SK-N-SH (cell line): Measurements from ENCODE around the gene MLLT6. TPM values are rescaled to one million over a fixed set of nuclear protein-coding genes. Genes with fewer than 3 reads are reported as not detected.

Source experiments
- CTCF ChIA-PET: fragments of 300-600, 350-600 bp; formaldehyde crosslinking; extraction: SDS; loops from one replicate; lab custom pipeline; 2021; lab: Yijun Ruan, JAX
- POLR2A ChIA-PET: fragments of 350-600 bp; sonication (Branson Sonifier 250); formaldehyde crosslinking; extraction: SDS; loops from one replicate; lab custom pipeline; 2020; ENCODE audit warnings: antibody characterized with exemption, inconsistent platforms; lab: Yijun Ruan, JAX
- DNase-seq: peaks from one replicate; pipeline ENCODE4 v3.0.0; 2012
- H2AFZ ChIP-seq: fragments of 200-600 bp; sonication (generic); 2 replicates; pipeline ENCODE4 v1.8.1; 2016; ENCODE audit warnings: antibody characterized with exemption, mild to moderate bottlenecking, low read depth
- H3F3A ChIP-seq: fragments of 200-600 bp; sonication (generic); replicated peaks from 2 replicates; pipeline ENCODE3; 2016; ENCODE audit warnings: antibody characterized with exemption, mild to moderate bottlenecking; ENCODE audit not compliant: insufficient read depth
- H3K27ac ChIP-seq, 2 experiments: fragments of 200-500 bp in 1 of 2; fragments of 200-600 bp in 1 of 2; sonication (Bioruptor generic) in 1 of 2; sonication (generic), shearing (Covaris generic) in 1 of 2; 2 replicates each; pipeline versions ENCODE4 v1.5.1 to v1.6.1; 2014 to 2016; ENCODE audit warnings: low read depth in 2 of 2, inconsistent platforms in 1 of 2, low read length in 1 of 2, mild to moderate bottlenecking in 1 of 2, mixed read lengths in 1 of 2
- H3K27me3 ChIP-seq: fragments of 200-600 bp; sonication (generic), shearing (Covaris generic); 2 replicates; pipeline ENCODE4 v1.6.1; 2016; ENCODE audit warnings: mixed run types; ENCODE audit not compliant: insufficient read depth
- H3K36me3 ChIP-seq, 2 experiments: fragments of 200-500 bp in 1 of 2; fragments of 200-600 bp in 1 of 2; sonication (Bioruptor generic) in 1 of 2; sonication (generic) in 1 of 2; replicated peaks in 1 of 2; 2 replicates each; pipeline versions ENCODE3 to v1.5.1; 2014 to 2016; ENCODE audit warnings: low read length in 1 of 2, mild to moderate bottlenecking in 1 of 2; ENCODE audit not compliant: insufficient read depth in 2 of 2, control insufficient read depth in 1 of 2
- H3K4me1 ChIP-seq, 2 experiments: fragments of 200-500 bp in 1 of 2; fragments of 200-600 bp in 1 of 2; sonication (Bioruptor generic) in 1 of 2; sonication (generic), shearing (Covaris generic) in 1 of 2; 2 replicates each; pipeline versions ENCODE4 v1.5.1 to v1.6.1; 2014 to 2016; ENCODE audit warnings: low read depth in 1 of 2, low read length in 1 of 2, mixed run types in 1 of 2; ENCODE audit not compliant: insufficient read depth in 2 of 2, control insufficient read depth in 1 of 2
- H3K4me2 ChIP-seq: fragments of 200-600 bp; sonication (generic), shearing (Covaris generic); 2 replicates; pipeline ENCODE4 v1.6.1; 2017; ENCODE audit warnings: mixed run types
- H3K4me3 ChIP-seq, 2 experiments: fragments of 200-500 bp in 1 of 2; fragments of 200-600 bp in 1 of 2; sonication (Bioruptor generic) in 1 of 2; sonication (generic), shearing (Covaris generic) in 1 of 2; 2 replicates each; pipeline versions ENCODE4 v1.5.1 to v1.8.1; 2014 to 2016; ENCODE audit warnings: low read depth in 2 of 2, inconsistent platforms in 1 of 2, low read length in 1 of 2, mild to moderate bottlenecking in 1 of 2, mixed read lengths in 1 of 2, moderate library complexity in 1 of 2
- H3K79me2 ChIP-seq: fragments of 200-600 bp; sonication (generic); 2 replicates; pipeline ENCODE4 v1.8.1; 2017; ENCODE audit warnings: mild to moderate bottlenecking; ENCODE audit not compliant: insufficient read depth
- H3K9ac ChIP-seq: fragments of 200-600 bp; sonication (generic); 2 replicates; pipeline ENCODE4 v1.6.1; 2017; ENCODE audit warnings: mixed run types
- H3K9me2 ChIP-seq: fragments of 200-600 bp; sonication (generic); 2 replicates; pipeline ENCODE4 v1.6.1; 2017; ENCODE audit warnings: mixed run types
- H3K9me3 ChIP-seq: fragments of 200-600 bp; sonication (generic); 2 replicates; pipeline ENCODE4 v1.6.1; 2017; ENCODE audit warnings: mixed run types, mild to moderate bottlenecking, moderate library complexity
- H4K20me1 ChIP-seq: fragments of 200-600 bp; sonication (generic); 2 replicates; pipeline ENCODE4 v1.6.1; 2017; ENCODE audit warnings: mild to moderate bottlenecking, mixed run types; ENCODE audit not compliant: insufficient read depth
- CHD2 ChIP-seq: fragments of 150-350 bp; IDR thresholded peaks from 2 replicates; pipeline ENCODE4 v1.6.1; 2018; ENCODE audit warnings: low read length; ENCODE audit not compliant: partially characterized antibody
- ELF1 ChIP-seq: IDR thresholded peaks from 2 replicates; pipeline ENCODE4 v1.4.0; 2012
- EP300 ChIP-seq, 2 experiments: IDR thresholded peaks; 2 replicates each; pipeline versions ENCODE4 v1.4.0 to v1.6.1; 2012; ENCODE audit warnings: borderline replicate concordance in 1 of 2, low read depth in 1 of 2, low read length in 1 of 2
- FOSL2 ChIP-seq: IDR thresholded peaks from 2 replicates; pipeline ENCODE4 v1.4.0; 2012; ENCODE audit warnings: low read depth, mild to moderate bottlenecking, moderate library complexity, borderline replicate concordance
- FOXM1 ChIP-seq: IDR thresholded peaks from 2 replicates; pipeline ENCODE4 v1.4.0; 2012; ENCODE audit warnings: low read depth, mild to moderate bottlenecking
- IRF3 ChIP-seq: fragments of 150-350 bp; IDR thresholded peaks from 2 replicates; pipeline ENCODE4 v1.6.1; 2016; ENCODE audit warnings: mild to moderate bottlenecking, low read depth, low read length
- MEF2A ChIP-seq: IDR thresholded peaks from 2 replicates; pipeline ENCODE4 v1.4.0; 2012; ENCODE audit warnings: low read depth, borderline replicate concordance
- SMC3 ChIP-seq: IDR thresholded peaks from 2 replicates; pipeline ENCODE4 v1.6.1; 2012; ENCODE audit warnings: low read depth, low read length, improper control_type of control experiment
- TCF12 ChIP-seq: IDR thresholded peaks from 2 replicates; pipeline ENCODE4 v1.4.0; 2012
- TEAD4 ChIP-seq: IDR thresholded peaks from 2 replicates; pipeline ENCODE4 v1.4.0; 2012; ENCODE audit warnings: mild to moderate bottlenecking, borderline replicate concordance; ENCODE audit not compliant: insufficient read depth
- USF2 ChIP-seq: fragments of 150-350 bp; IDR thresholded peaks from 2 replicates; pipeline ENCODE4 v1.6.1; 2017; ENCODE audit warnings: antibody characterized with exemption, low read length, low read depth, borderline replicate concordance
- WGBS: methylation state at CpG from one replicate; pipeline ENCODE4 v1.1.6; 2017; ENCODE audit warnings: low lambda C conversion rate; 5-methylcytosine and 5-hydroxymethylcytosine counted together
- polyA plus RNA-seq, 3 experiments: library from polyadenylated mRNA; depleted of rRNA; stranded (reverse); fragments of >200 nt; gene quantifications; 2 replicates each; pipeline ENCODE4 v1.2.3, GENCODE V29; 2012
- TF ChIP-seq, protein P1 (sequence below): IDR thresholded peaks from 2 replicates; pipeline ENCODE4 v1.4.0; 2012; ENCODE audit warnings: low read depth, borderline replicate concordance
- TF ChIP-seq, protein P2 (sequence below): IDR thresholded peaks from 2 replicates; pipeline ENCODE4 v1.4.0; 2012; ENCODE audit warnings: low read depth
- TF ChIP-seq, protein P3 (sequence below): IDR thresholded peaks from 2 replicates; pipeline ENCODE4 v1.6.1; 2012; ENCODE audit warnings: mild to moderate bottlenecking, low read depth, low read length, moderate library complexity

MLLT6 gene
- polyA plus RNA-seq, 1 of the 3 experiments (the other 2 are of a cell fraction), result 41.5 TPM

DNA sequence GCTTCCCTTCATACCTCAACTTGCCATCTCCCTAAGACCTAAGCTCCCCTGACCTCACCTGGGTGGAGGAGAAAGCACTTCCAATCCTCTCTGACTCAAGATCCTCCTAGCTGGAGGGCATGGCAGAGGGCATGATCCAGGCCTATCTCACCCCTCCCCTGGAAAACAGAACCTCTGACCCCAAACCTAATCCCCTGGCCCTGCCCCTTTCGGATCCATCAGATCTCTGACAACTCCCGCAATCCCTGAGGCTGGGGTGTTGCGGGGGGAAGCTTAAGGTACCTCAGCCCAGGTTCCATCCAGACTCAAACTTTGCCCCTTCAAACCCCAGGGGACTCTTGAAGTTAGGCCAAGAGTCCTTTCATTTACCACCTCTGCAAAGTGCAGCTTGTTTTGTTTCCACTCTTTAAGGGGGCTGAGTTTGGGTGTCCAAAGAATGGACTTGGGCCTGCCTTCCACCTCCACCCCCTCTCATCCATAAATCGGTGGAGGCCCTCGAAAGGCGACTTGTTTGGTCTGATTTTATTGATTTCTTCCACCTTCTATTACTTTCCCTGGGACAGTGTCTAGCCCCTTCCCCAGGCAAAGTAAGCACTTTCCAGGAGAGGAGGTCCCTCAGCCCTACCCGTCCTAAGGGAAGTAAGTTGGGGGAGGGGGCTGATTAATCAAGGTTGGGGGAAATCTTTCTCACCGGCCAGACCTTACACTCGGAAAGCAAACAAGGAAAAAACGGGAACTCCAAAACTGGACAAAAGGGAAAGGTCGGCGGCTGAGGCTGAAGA lies 32.9 kb upstream of the MLLT6 start (continued):
- no peak for TF ChIP-seq ELF1
- no peak for TF ChIP-seq MEF2A
- TF ChIP-seq TEAD4, result no peak
- TF ChIP-seq FOXM1, result no peak
- TF ChIP-seq, protein P1, sequence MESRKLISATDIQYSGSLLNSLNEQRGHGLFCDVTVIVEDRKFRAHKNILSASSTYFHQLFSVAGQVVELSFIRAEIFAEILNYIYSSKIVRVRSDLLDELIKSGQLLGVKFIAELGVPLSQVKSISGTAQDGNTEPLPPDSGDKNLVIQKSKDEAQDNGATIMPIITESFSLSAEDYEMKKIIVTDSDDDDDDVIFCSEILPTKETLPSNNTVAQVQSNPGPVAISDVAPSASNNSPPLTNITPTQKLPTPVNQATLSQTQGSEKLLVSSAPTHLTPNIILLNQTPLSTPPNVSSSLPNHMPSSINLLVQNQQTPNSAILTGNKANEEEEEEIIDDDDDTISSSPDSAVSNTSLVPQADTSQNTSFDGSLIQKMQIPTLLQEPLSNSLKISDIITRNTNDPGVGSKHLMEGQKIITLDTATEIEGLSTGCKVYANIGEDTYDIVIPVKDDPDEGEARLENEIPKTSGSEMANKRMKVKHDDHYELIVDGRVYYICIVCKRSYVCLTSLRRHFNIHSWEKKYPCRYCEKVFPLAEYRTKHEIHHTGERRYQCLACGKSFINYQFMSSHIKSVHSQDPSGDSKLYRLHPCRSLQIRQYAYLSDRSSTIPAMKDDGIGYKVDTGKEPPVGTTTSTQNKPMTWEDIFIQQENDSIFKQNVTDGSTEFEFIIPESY, result no peak
- no peak for TF ChIP-seq CHD2
- TF ChIP-seq USF2, result no peak
- no peak for TF ChIP-seq TCF12
- TF ChIP-seq IRF3, result no peak
- TF ChIP-seq, protein P2, sequence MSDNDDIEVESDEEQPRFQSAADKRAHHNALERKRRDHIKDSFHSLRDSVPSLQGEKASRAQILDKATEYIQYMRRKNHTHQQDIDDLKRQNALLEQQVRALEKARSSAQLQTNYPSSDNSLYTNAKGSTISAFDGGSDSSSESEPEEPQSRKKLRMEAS, result no peak

- DNase-seq, result no peak
- ChIA-PET CTCF (interaction anchor here (0.9 to 6.7 kb wide), 10 partner anchors 9 to 181 kb away, joined by 3 to 93 read pairs (median 3); partner anchors contain the start of gene CISD3), POLR2A (no interaction called here)
- H3K4me3 ChIP-seq, result peak overlapping the region in 1 of 2 experiments; percentile 71; a peak in 2 of 4 replicates
- H3K9me2 ChIP-seq, result no peaks in the 10 kb centered on the region
- no peaks in the 10 kb centered on the region for H3K36me3 ChIP-seq
- H3K4me1 ChIP-seq, result peaks cover 0 to 19% of the 10 kb centered on the region in 2 experiments; a peak in 1 of 4 replicates
- TF ChIP-seq EP300 (IDR thresholded peaks at IDR 0.05; ENCODE audit: borderline replicate concordance in 1 of 2, low read depth in 1 of 2, low read length in 1 of 2), result no peak
- TF ChIP-seq FOSL2, result no peak
- TF ChIP-seq, protein P3, sequence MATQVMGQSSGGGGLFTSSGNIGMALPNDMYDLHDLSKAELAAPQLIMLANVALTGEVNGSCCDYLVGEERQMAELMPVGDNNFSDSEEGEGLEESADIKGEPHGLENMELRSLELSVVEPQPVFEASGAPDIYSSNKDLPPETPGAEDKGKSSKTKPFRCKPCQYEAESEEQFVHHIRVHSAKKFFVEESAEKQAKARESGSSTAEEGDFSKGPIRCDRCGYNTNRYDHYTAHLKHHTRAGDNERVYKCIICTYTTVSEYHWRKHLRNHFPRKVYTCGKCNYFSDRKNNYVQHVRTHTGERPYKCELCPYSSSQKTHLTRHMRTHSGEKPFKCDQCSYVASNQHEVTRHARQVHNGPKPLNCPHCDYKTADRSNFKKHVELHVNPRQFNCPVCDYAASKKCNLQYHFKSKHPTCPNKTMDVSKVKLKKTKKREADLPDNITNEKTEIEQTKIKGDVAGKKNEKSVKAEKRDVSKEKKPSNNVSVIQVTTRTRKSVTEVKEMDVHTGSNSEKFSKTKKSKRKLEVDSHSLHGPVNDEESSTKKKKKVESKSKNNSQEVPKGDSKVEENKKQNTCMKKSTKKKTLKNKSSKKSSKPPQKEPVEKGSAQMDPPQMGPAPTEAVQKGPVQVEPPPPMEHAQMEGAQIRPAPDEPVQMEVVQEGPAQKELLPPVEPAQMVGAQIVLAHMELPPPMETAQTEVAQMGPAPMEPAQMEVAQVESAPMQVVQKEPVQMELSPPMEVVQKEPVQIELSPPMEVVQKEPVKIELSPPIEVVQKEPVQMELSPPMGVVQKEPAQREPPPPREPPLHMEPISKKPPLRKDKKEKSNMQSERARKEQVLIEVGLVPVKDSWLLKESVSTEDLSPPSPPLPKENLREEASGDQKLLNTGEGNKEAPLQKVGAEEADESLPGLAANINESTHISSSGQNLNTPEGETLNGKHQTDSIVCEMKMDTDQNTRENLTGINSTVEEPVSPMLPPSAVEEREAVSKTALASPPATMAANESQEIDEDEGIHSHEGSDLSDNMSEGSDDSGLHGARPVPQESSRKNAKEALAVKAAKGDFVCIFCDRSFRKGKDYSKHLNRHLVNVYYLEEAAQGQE, result no peak
- TF ChIP-seq, protein P2, result no peak
- no peak for TF ChIP-seq SMC3
- no peak overlapping the region for H3K27ac ChIP-seq
- WGBS, result 89% methylated on average over 18 of the region's 46 CpGs
- no peak overlapping the region for H3K4me2 ChIP-seq
- no peaks in the 10 kb centered on the region for H3K27me3 ChIP-seq
- no peaks in the 10 kb centered on the region for H3K9me3 ChIP-seq
- H4K20me1 ChIP-seq, result no peaks in the 10 kb centered on the region
- H3K79me2 ChIP-seq, result no peaks in the 10 kb centered on the region
- H3F3A ChIP-seq, result peaks cover 3% of the 10 kb centered on the region
- no peak overlapping the region for H3K9ac ChIP-seq
- H2AFZ ChIP-seq, result no peak overlapping the region
Measured at GRCh38 chr17:38672788-38673706, 32.0 kb upstream of the MLLT6 start.
